GM19452 (cell line): Measurements from ENCODE around the gene FGA.

Experiments used
- ATAC-seq: cut with Tn5 transposase; IDR thresholded peaks from one replicate; pipeline ENCODE4 v1.9.1; 2021; ENCODE audit not compliant: unreplicated experiment

FGA gene

GRCh38 chr4:154590329-154591006 lies at the start of gene FGA:
Gene FGA (minus strand): TSS chr4:154590742. CDS start chr4:154590687, 55 bp downstream.
- no peak for ATAC-seq

GRCh38 chr4:154634058-154634457 lies 43.5 kb upstream of the FGA start:
- ATAC-seq = no peak

GRCh38 chr4:154631828-154632227 lies 41.3 kb upstream of the FGA start:
- ATAC-seq = no peak

- no peak for ATAC-seq
These were observed 39.8 kb upstream of the FGA start for GRCh38 chr4:154630324-154630723.

- peak; percentile 94 for ATAC-seq
These were observed 36.4 kb upstream of the FGA start for GRCh38 chr4:154626793-154627484.

- ATAC-seq = no peak
These were observed 35.4 kb upstream of the FGA start for GRCh38 chr4:154625971-154626370.

GRCh38 chr4:154623995-154624394 lies 33.5 kb upstream of the FGA start:
- no peak for ATAC-seq

GRCh38 chr4:154623436-154623835 lies 32.9 kb upstream of the FGA start:
- ATAC-seq = no peak

GRCh38 chr4:154622598-154622997 lies 32.1 kb upstream of the FGA start:
- ATAC-seq = peak; percentile 46

- no peak for ATAC-seq
These were observed 29.6 kb upstream of the FGA start for GRCh38 chr4:154620111-154620510.

- peak; percentile 66 for ATAC-seq
These were observed 28.3 kb upstream of the FGA start for GRCh38 chr4:154618708-154619315.

- no peak for ATAC-seq
These were observed 27.3 kb upstream of the FGA start for GRCh38 chr4:154617820-154618317.

GRCh38 chr4:154616731-154617130 lies 26.2 kb upstream of the FGA start:
- ATAC-seq = peak; percentile 94

- no peak for ATAC-seq
These were observed 25.7 kb upstream of the FGA start for GRCh38 chr4:154616287-154616686.

GRCh38 chr4:154615211-154615610 lies 24.7 kb upstream of the FGA start:
- no peak for ATAC-seq

GRCh38 chr4:154614306-154614705 lies 23.8 kb upstream of the FGA start:
- no peak for ATAC-seq

- ATAC-seq = no peak
These were observed 22.2 kb upstream of the FGA start, which contains the start of gene FGG for GRCh38 chr4:154612472-154613414. Gene FGG (minus strand): TSS chr4:154612656. CDS start chr4:154612609, 47 bp downstream.

GRCh38 chr4:154611833-154612232 lies 21.3 kb upstream of the FGA start:
- ATAC-seq = no peak

- ATAC-seq = no peak
These were observed 20.0 kb upstream of the FGA start for GRCh38 chr4:154610582-154610981.

- ATAC-seq = no peak
These were observed 19.0 kb upstream of the FGA start for GRCh38 chr4:154609532-154609931.
